ENCODE data around the gene ALDH1B1. TPM values are rescaled to one million over a fixed set of nuclear protein-coding genes. Genes with fewer than 3 reads are reported as not detected.

The ALDH1B1 gene
- total RNA-seq, 2 donors from 2014 or later, result 47.7 to 59.9 TPM

GRCh38 chr9:38436708-38437107 lies 44.2 kb downstream of the ALDH1B1 start:
- DNase-seq, result no peak
- WGBS, 2 experiments (ENCODE audit: insufficient coverage in 1 of 2, insufficient read length in 1 of 2), result 100% methylated on average over 1 to 2 of the region's 2 CpGs
- H3K4me3 ChIP-seq (ENCODE audit: low read length), result peak overlapping the region; percentile 28
- no peaks in the 10 kb centered on the region for H3K36me3 Mint-ChIP-seq (ENCODE audit: low read depth)
- no peak for TF ChIP-seq CTCF (conservative IDR thresholded peaks at IDR 0.05)
- peaks cover 14% of the 10 kb centered on the region for H3K4me1 ChIP-seq (ENCODE audit: control insufficient read depth, insufficient read depth, low read length)
- peaks cover 11% of the 10 kb centered on the region for H3K9me3 ChIP-seq (ENCODE audit: control insufficient read depth, low read length)
- no peak overlapping the region for H3K9ac ChIP-seq (ENCODE audit: extremely low read depth, low read length, poor library complexity, severe bottlenecking)
- peaks cover 26% of the 10 kb centered on the region for H3K4me1 Mint-ChIP-seq
- H3K4me3 Mint-ChIP-seq, result no peak overlapping the region
- no peaks in the 10 kb centered on the region for H3K36me3 ChIP-seq (ENCODE audit: control insufficient read depth, insufficient read depth, low read length)
- peaks cover 3% of the 10 kb centered on the region for H3K9me3 Mint-ChIP-seq
- H3K27me3 Mint-ChIP-seq (ENCODE audit: insufficient read depth), result no peaks in the 10 kb centered on the region
- no peak overlapping the region for H3K27ac Mint-ChIP-seq
- H3K27me3 ChIP-seq (ENCODE audit: control insufficient read depth, insufficient read depth, low read length, poor library complexity, severe bottlenecking), result no peaks in the 10 kb centered on the region
- no peak overlapping the region for H3K27ac ChIP-seq (ENCODE audit: low read depth, low read length)

GRCh38 chr9:38437193-38437823 lies 44.8 kb downstream of the ALDH1B1 start:
- Mint-ChIP-seq H3K27me3 (ENCODE audit: insufficient read depth) (no peaks in the 10 kb centered on the region), H3K4me3 (no peak overlapping the region), H3K36me3 (ENCODE audit: low read depth) (no peaks in the 10 kb centered on the region), H3K9me3 (peaks cover 3% of the 10 kb centered on the region), H3K4me1 (peaks cover 26% of the 10 kb centered on the region), H3K27ac (no peak overlapping the region)
- DNase-seq, result no peak
- Histone ChIP-seq H3K9ac (ENCODE audit: extremely low read depth, low read length, poor library complexity, severe bottlenecking) (no peak overlapping the region), H3K4me1 (ENCODE audit: control insufficient read depth, insufficient read depth, low read length) (peaks cover 14% of the 10 kb centered on the region), H3K9me3 (ENCODE audit: control insufficient read depth, low read length) (peaks cover 11% of the 10 kb centered on the region), H3K36me3 (ENCODE audit: control insufficient read depth, insufficient read depth, low read length) (no peaks in the 10 kb centered on the region), H3K4me3 (ENCODE audit: low read length) (no peak overlapping the region), H3K27me3 (ENCODE audit: control insufficient read depth, insufficient read depth, low read length, poor library complexity, severe bottlenecking) (no peaks in the 10 kb centered on the region), H3K27ac (ENCODE audit: low read depth, low read length) (no peak overlapping the region)
- no peak for TF ChIP-seq CTCF (conservative IDR thresholded peaks at IDR 0.05)
- WGBS, 2 experiments (ENCODE audit: insufficient coverage in 1 of 2, insufficient read length in 1 of 2), result 89% methylated on average over 11 of the region's 11 CpGs

GRCh38 chr9:38439291-38439915 lies 46.9 kb downstream of the ALDH1B1 start:
- no peaks in the 10 kb centered on the region for H3K36me3 ChIP-seq (ENCODE audit: control insufficient read depth, insufficient read depth, low read length)
- H3K27me3 ChIP-seq (ENCODE audit: control insufficient read depth, insufficient read depth, low read length, poor library complexity, severe bottlenecking), result no peaks in the 10 kb centered on the region
- Mint-ChIP-seq H3K4me1 (peaks cover 22% of the 10 kb centered on the region), H3K36me3 (ENCODE audit: low read depth) (no peaks in the 10 kb centered on the region), H3K27ac (no peak overlapping the region), H3K27me3 (ENCODE audit: insufficient read depth) (no peaks in the 10 kb centered on the region), H3K9me3 (peaks cover 3% of the 10 kb centered on the region), H3K4me3 (no peak overlapping the region)
- peaks cover 11% of the 10 kb centered on the region for H3K9me3 ChIP-seq (ENCODE audit: control insufficient read depth, low read length)
- H3K9ac ChIP-seq (ENCODE audit: extremely low read depth, low read length, poor library complexity, severe bottlenecking), result no peak overlapping the region
- TF ChIP-seq CTCF (conservative IDR thresholded peaks at IDR 0.05), result no peak
- DNase-seq, result no peak
- no peak overlapping the region for H3K4me3 ChIP-seq (ENCODE audit: low read length)
- H3K27ac ChIP-seq (ENCODE audit: low read depth, low read length), result no peak overlapping the region
- 75 to 96% methylated on average over 1 to 3 of the region's 3 CpGs for WGBS, 2 experiments (ENCODE audit: insufficient coverage in 1 of 2, insufficient read length in 1 of 2)
- H3K4me1 ChIP-seq (ENCODE audit: control insufficient read depth, insufficient read depth, low read length), result peaks cover 7% of the 10 kb centered on the region
